NCI-H460 (cell line): Measurements from ENCODE around the gene KCNH3. TPM values are rescaled to one million over a fixed set of nuclear protein-coding genes. Genes with fewer than 3 reads are reported as not detected.

Experiments used
- DNase-seq: peaks from one replicate; pipeline ENCODE4 v3.0.0-alpha.2; 2016; ENCODE audit warnings: low read depth; ENCODE audit errors: extremely low read depth
- total RNA-seq: library from RNA; depleted of rRNA; stranded (reverse); fragments of >200 nt; shearing (Covaris generic); gene quantifications from 2 replicates; pipeline ENCODE4 v1.2.3, GENCODE V29; 2014

The KCNH3 gene
- total RNA-seq, 1 experiment from 2014 or later = 0.32 TPM

- DNase-seq = no peak
Observed at GRCh38 chr12:49557917-49558215, 19.0 kb downstream of the KCNH3 start.

DNA sequence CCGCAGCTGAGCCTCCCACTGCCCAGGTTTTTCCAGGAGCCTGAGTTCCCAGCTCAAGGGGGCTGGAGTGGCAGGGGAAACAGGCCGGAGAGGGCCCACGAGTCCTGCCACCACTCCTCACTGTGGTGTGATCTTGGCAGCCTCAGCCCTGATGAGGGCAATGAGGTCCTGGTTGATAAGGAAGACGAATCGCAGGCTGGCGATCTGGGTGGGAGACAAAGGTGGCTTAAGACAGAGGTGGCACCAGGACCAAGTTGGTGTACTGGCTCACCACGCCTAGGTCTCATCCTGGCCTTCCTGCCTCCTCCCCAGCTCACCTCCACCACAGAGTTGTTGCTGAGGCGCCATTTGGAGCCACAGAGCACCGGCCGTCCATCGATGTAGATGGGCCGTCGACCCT, 19.7 kb downstream of the KCNH3 start:
- DNase-seq = no peak

DNA sequence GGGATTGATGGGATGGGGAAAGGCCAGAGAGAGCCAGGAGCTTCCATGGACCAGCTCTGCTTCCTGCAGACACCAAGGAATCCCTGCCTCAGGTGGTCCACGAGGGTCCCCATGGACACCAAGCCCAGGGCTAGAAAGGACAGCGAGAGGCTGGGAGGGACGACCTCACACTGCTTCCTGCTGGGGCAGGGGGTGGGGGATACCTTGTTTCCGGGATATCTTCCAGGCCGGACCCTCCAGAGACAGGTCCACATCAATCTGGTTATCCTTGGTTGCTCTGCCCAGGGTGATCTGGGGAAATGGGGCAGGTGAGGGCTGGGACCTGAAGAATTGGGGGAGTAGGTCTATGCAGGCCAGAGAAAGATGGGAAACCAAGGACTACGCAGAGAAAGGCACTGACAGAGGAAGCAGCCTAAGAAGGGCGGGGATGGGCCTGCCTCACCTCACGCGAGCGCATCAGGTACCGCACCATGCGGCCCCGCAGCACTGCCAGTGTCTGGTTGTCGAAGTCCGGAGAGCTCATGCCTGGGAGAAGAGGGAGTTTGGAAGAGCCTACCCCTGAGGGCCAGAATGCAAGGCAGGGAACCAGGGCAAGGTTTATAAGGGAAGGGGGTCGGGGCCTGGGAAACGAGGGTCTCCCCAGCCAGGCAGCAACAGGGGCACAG, 20.3 kb downstream of the KCNH3 start:
- no peak for DNase-seq

- DNase-seq = no peak
Observed at GRCh38 chr12:49560695-49561094, 21.9 kb downstream of the KCNH3 start.

- no peak for DNase-seq
Observed at GRCh38 chr12:49562233-49562632, 23.4 kb downstream of the KCNH3 start.

DNA sequence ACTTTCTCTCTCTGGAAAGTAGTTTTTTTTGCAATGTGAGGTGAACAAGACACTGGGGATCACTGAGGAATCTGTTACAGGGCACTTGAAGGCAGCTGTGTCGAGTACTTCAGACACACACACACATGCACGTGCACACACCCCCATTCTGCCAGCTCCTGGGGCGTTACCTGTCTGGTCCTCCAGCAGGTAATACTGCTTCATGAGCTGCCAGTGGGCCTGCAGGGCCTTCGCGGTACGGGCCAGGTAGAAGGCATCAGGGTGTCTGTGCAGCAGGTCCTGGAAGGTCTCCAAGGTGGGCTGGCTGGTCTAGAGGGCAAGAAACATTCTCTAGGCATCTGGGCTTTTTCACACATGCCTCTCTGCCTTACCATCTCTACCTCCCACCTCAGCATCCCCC, 24.0 kb downstream of the KCNH3 start:
- no peak for DNase-seq

DNA sequence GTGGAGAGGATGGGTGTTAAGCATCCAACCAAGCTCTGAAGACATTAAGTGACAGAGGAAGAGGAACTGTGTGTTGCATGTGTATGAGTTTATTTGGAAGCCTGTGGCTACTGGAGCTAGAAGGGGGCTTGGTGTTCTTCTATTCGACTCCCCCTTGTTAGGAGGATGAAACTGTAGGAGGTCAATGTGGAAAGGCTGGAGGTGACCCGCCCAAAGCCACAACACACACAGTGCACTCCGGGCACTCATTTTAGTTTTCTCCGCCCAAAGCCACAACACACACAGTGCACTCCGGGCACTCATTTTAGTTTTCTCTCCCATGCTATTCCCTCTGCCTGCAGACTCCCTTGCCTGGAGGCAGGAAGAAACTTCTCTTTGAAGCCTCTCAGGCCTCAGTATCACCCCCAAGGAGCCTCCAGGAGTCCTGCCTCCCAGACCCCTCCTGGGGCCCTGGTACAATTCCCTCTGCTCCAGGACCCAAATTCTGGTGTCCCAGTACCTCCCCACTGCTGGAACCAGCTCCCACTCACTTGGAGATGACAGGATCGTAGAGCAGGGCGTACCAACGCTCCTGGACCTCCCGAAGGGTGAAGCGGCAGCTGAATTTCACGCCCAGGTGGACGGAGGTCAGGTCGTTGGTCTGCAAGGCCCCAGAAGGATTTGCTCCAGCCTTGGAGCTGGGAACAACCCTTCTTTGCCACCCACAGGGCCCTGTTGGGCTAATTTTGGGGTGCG, 25.3 kb downstream of the KCNH3 start:
- no peak for DNase-seq

DNA sequence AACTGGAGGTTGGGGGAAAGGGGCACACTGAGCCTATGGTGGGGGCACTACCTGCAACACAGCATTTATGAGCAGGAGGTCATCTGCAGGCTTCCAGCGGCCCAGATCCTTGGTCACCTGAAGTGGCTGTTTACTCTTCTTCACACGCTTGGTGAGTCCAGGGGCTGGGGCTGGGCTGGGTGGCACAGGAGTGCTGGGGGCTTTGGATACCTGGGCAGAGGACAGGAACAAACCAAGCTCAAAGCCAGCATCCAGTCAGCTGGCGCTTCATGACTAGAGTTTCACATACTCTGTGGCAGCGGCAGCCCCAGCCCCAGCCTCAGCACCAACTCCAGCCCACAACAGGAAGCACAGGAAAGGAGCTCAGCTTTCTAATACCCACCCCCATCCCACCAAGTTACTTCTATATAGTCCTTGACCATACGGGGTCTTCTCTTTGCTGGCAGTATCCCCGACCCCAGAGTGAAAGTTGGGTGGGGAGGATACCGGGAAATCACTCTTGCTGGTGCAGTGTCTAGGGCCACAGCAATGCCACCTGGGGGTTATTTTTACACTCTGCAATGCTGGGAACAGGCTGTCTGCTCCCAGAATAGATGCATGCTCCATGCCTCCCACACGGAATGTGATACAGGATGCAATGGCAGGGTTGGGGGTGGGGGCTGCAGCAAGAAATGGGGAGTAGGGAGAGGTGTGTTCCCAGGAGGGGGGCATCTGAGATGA, 26.0 kb downstream of the KCNH3 start:
- no peak for DNase-seq

DNA sequence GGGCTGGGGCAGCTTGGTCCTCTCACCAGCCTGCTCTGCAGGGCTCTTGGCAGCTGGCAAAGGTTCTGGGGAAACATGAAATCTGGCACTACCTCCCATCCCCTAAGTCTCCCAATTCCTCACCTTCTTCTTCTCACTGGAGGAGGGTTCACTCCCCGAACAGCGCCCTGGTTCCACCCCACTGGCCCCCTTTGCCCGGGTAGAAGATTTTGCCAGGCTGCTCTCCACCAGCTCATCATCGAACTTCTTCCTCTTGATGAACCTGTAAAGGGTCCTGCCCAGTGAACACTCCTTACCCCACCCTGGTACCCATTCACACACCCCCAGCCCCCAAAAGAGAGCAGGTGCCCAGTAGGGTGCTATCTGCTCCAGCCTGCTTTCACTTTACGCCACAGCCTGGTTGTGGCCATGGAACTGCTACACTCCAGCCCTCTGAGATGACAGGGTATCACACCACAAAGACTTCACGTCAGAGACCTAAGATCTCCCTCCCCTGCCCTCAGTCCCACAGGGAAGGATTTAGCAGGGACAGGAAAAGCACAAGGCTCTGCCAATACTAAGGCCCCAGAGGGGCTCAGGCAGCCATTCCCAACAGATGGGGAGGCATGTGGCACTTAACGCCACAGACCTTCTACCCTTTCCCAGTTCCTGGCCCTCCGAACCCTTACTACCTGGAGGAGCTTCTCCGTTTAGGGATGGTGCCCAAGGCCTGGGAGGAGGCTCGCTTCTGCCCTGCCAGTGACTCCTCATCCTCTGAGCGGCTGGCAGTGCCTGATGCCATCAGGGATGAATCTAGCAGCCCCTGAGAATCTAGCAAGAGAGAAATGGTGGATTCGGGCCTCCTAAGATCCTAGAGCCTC, 26.8 kb downstream of the KCNH3 start:
- no peak for DNase-seq

DNA sequence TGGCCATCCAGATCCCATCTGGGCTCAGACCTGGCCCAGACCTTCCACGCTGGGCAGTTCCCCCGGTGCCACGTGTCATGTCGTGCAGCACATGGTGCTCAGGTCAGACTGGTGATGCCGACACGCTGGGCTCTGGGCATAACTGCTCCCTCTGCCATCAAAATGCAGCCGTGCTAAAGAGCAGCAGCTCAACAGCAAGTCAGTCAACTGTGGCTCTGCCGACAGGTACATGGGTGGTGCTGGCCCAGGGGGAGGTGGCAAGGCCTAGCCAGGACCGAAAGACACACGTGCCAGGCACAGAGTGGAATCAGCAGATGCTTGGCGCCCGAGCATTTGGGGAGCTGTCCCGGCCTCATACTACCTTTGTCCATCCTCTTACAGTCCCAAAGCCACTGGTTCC, 27.5 kb downstream of the KCNH3 start:
- DNase-seq = no peak

GRCh38 chr12:49567302-49567610, 28.4 kb downstream of the KCNH3 start:
- no peak for DNase-seq

- peak; percentile 90 for DNase-seq
Observed at GRCh38 chr12:49567611-49568441, 29.0 kb downstream of the KCNH3 start, which contains the start of gene MCRS1. Gene MCRS1, minus strand, starts transcription at chr12:49568142. Its CDS starts 1,411 bp downstream, at chr12:49566731.

DNA sequence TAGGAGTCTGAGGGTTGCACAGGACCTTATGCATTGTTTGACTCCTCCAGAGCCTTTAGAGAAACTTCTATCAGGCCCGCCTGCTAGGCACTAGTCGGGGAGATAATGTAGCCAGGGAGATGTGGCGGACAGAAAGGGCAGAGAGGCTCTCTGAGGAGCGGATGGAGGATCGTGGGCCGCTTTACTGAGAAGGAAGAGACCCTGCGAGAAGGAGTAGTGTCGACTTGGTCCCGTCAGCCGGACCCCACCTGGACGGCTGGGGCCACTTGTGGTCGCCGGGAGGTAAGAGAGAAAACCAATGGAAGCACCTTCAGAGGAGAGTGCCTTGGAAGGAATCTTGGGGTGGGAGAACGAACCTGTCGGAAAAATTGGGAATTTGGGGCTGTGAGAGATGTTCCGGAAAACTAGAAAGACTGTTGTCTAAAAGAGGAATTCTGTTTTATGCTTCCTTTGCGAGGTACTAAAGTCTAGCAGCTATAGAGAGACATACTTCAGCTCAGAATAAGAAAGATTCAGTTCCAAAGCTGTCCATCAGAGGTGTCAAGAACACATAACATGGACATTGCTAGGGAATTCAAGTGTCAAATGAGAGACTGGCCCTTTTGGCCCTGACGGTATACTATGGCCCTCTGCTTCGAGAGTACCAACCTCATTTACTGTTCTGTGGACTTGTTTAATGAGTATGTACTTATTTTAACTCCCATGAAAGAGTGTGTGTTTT, 29.8 kb downstream of the KCNH3 start:
- peak; percentile 13 for DNase-seq

DNA sequence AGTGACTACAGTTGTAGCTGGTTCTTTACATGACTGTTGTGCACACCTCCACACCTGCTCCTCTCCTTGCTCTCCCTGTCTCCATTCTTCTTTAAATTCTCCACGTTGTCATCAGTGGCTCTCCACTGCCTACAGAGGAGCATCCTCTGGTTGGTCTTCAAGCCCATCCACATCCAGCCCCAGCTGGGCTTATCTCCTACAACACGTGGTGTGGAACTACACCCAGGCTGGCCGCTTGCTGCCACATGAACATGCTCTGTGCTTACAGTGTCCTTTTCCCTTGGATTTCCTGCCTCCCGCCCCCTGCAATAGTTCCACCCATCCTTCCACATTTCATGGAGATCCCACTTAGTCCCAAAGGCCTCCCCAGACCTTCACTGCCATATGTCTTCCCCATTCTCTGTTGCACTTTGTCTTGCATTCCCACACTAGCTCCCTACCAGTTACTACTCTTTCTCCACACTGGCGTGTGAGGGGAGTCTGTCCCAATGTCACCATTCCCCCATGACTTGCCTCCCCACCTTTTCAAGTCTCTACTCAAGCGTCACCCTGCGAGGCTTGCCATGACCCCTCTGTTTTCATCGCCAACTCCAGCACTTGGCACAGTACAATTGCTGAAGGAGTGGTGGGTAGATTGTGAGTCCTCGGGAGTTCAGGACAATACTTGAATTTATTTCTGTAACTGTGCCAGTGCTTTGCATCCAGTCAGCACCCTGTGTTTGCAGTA, 38.9 kb downstream of the KCNH3 start:
- DNase-seq = no peak

GRCh38 chr12:49578471-49579112, 39.8 kb downstream of the KCNH3 start:
- no peak for DNase-seq

GRCh38 chr12:49580572-49581535, 42.0 kb downstream of the KCNH3 start:
- DNase-seq = peak; percentile 78

- DNase-seq = no peak
Observed at GRCh38 chr12:49582201-49582600, 43.4 kb downstream of the KCNH3 start.
